PFSK-1 (cell line): ENCODE measurements around the gene INSR.

ENCODE experiments used
- POLR2AphosphoS5 ChIP-seq: IDR thresholded peaks from 2 replicates; pipeline ENCODE4 v1.6.1; 2012; ENCODE audit warnings: low read depth, mild to moderate bottlenecking, control low read depth, low read length, moderate library complexity
- TAF1 ChIP-seq: IDR thresholded peaks from 2 replicates; pipeline ENCODE4 v1.6.1; 2012; ENCODE audit warnings: low read length, control low read depth, borderline replicate concordance; ENCODE audit not compliant: insufficient read depth

DNA sequence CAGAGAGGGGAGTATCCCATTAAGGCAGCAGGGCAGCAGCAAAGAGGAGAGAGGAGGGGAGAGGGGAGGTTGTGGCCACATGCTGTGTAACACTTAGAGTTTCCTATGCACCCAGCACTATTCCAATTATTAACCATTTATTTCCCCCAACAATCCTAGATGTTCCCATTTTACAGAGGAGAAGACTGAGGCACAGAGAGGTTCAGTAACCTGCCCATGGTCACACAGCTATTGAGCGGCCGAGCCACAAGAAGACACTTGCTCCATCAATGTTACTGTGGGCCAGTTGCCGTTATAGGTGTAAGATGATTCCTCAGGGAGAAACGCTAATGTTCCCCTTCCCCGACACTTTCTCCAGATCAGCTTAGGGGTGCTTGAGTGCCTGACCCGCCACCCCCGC lies 69.2 kb downstream of the INSR start:
- TF ChIP-seq POLR2AphosphoS5 (no peak), TAF1 (no peak)
